ENCODE results near the gene RBPJ.
A peak's percentile ranks its signal among the peaks of the same experiment; 100 is the strongest.
"Not testable (repeated sequence)": the region's sequence is repeated elsewhere in the genome, so short reads cannot be mapped to it uniquely, and the experiment has no call there.

RBPJ gene

GRCh38 chr4:26377328-26378311, 56.8 kb downstream of the RBPJ start:
- no peak for DNase-seq

GRCh38 chr4:26379837-26380236, 59.0 kb downstream of the RBPJ start:
- no peak for DNase-seq

- no peak for DNase-seq
These were observed 59.9 kb downstream of the RBPJ start for GRCh38 chr4:26380740-26381139.

GRCh38 chr4:26384380-26385057, 63.7 kb downstream of the RBPJ start:
- no peak for DNase-seq

- DNase-seq: no peak
These were observed 64.9 kb downstream of the RBPJ start for GRCh38 chr4:26385690-26386089.

- no peak for DNase-seq
These were observed 65.6 kb downstream of the RBPJ start for GRCh38 chr4:26386386-26386785.

- DNase-seq: no peak
These were observed 67.9 kb downstream of the RBPJ start for GRCh38 chr4:26388671-26389070.

GRCh38 chr4:26397086-26397485, 76.3 kb downstream of the RBPJ start:
- DNase-seq: no peak

GRCh38 chr4:26400132-26400531, 79.3 kb downstream of the RBPJ start:
- DNase-seq: no peak

- DNase-seq: not testable (repeated sequence)
These were observed 81.2 kb downstream of the RBPJ start for GRCh38 chr4:26402017-26402416.

GRCh38 chr4:26402458-26402857, 81.6 kb downstream of the RBPJ start:
- no peak for DNase-seq

GRCh38 chr4:26404743-26405206, 84.0 kb downstream of the RBPJ start:
- DNase-seq: no peak

GRCh38 chr4:26406346-26406975, 85.6 kb downstream of the RBPJ start:
- no peak for DNase-seq

- no peak for DNase-seq
These were observed 86.7 kb downstream of the RBPJ start for GRCh38 chr4:26407476-26407875.

GRCh38 chr4:26410385-26411293, 89.8 kb downstream of the RBPJ start:
- DNase-seq: peak; percentile 4

- no peak for DNase-seq
These were observed 91.9 kb downstream of the RBPJ start for GRCh38 chr4:26412381-26413372.

GRCh38 chr4:26413582-26413981, 92.8 kb downstream of the RBPJ start:
- DNase-seq: no peak

GRCh38 chr4:26418107-26418506, 97.3 kb downstream of the RBPJ start:
- DNase-seq: no peak

GRCh38 chr4:26418850-26419249, 98.0 kb downstream of the RBPJ start:
- no peak for DNase-seq

- no peak for DNase-seq
These were observed 99.6 kb downstream of the RBPJ start for GRCh38 chr4:26420438-26420837.

- no peak for DNase-seq
These were observed 100.1 kb downstream of the RBPJ start for GRCh38 chr4:26420913-26421312.

Measured in T-helper 9 cell (primary cell).